ENCODE data around the gene CATSPERZ.
"Not testable (repeated sequence)": the region's sequence is repeated elsewhere in the genome, so short reads cannot be mapped to it uniquely, and the experiment has no call there.

CATSPERZ gene

GRCh38 chr11:64304316-64305072 is 4.3 kb downstream of the CATSPERZ start:
- H3K4me3 ChIP-seq (ENCODE audit: low read depth, low read length): peak overlapping the region; percentile 85
- peak; percentile 98 for TF ChIP-seq MAX (IDR thresholded peaks at IDR 0.05; ENCODE audit: low read depth, low read length)
- peak; percentile 69 for TF ChIP-seq POLR2A (IDR thresholded peaks at IDR 0.05; ENCODE audit: extremely low read depth, insufficient read length)
- peak; percentile 93 for TF ChIP-seq MYC (IDR thresholded peaks at IDR 0.05; ENCODE audit: low read depth, low read length)
- peak; percentile 91 for TF ChIP-seq CTCF (IDR thresholded peaks at IDR 0.05; ENCODE audit: low read depth, low read length)
- DNase-seq (ENCODE audit: low read depth): peak; percentile 98

- peak; percentile 100 for DNase-seq (ENCODE audit: low read depth)
- TF ChIP-seq POLR2A (IDR thresholded peaks at IDR 0.05; ENCODE audit: extremely low read depth, insufficient read length) (peak; percentile 57), CTCF (IDR thresholded peaks at IDR 0.05; ENCODE audit: low read depth, low read length) (no peak), MYC (IDR thresholded peaks at IDR 0.05; ENCODE audit: low read depth, low read length) (no peak), MAX (IDR thresholded peaks at IDR 0.05; ENCODE audit: low read depth, low read length) (peak; percentile 59)
- peak within 1 kb of the TSS; percentile 98 for H3K4me3 ChIP-seq (ENCODE audit: low read depth, low read length)
Measured at GRCh38 chr11:64305075-64305690, 5.0 kb downstream of the CATSPERZ start, which contains the start of gene ESRRA. TSS of gene ESRRA (plus strand) at chr11:64305524. CDS start at chr11:64307180, 1,656 bp downstream.

- peak overlapping the region; percentile 98 for H3K4me3 ChIP-seq (ENCODE audit: low read depth, low read length)
- peak; percentile 40 for TF ChIP-seq CTCF (IDR thresholded peaks at IDR 0.05; ENCODE audit: low read depth, low read length)
- TF ChIP-seq MAX (IDR thresholded peaks at IDR 0.05; ENCODE audit: low read depth, low read length): peak; percentile 87
- peak; percentile 20 for TF ChIP-seq POLR2A (IDR thresholded peaks at IDR 0.05; ENCODE audit: extremely low read depth, insufficient read length)
- TF ChIP-seq MYC (IDR thresholded peaks at IDR 0.05; ENCODE audit: low read depth, low read length): peak; percentile 63; the same call in 1 of the 2 replicates
- peak; percentile 91 for DNase-seq (ENCODE audit: low read depth)
Measured at GRCh38 chr11:64305691-64306562, 5.8 kb downstream of the CATSPERZ start.

GRCh38 chr11:64306563-64306875 is 6.4 kb downstream of the CATSPERZ start:
- no peak for DNase-seq (ENCODE audit: low read depth)
- H3K4me3 ChIP-seq (ENCODE audit: low read depth, low read length): peak overlapping the region; percentile 98
- TF ChIP-seq MAX (IDR thresholded peaks at IDR 0.05; ENCODE audit: low read depth, low read length): no peak
- peak; percentile 1; the same call in 1 of the 2 replicates for TF ChIP-seq MYC (IDR thresholded peaks at IDR 0.05; ENCODE audit: low read depth, low read length)
- TF ChIP-seq CTCF (IDR thresholded peaks at IDR 0.05; ENCODE audit: low read depth, low read length): no peak

GRCh38 chr11:64306876-64307622 is 6.9 kb downstream of the CATSPERZ start:
- TF ChIP-seq POLR2A (IDR thresholded peaks at IDR 0.05; ENCODE audit: extremely low read depth, insufficient read length): no peak
- no peak for TF ChIP-seq CTCF (IDR thresholded peaks at IDR 0.05; ENCODE audit: low read depth, low read length)
- TF ChIP-seq MAX (IDR thresholded peaks at IDR 0.05; ENCODE audit: low read depth, low read length): no peak
- no peak for TF ChIP-seq MYC (IDR thresholded peaks at IDR 0.05; ENCODE audit: low read depth, low read length)
- DNase-seq (ENCODE audit: low read depth): peak; percentile 54
- H3K4me3 ChIP-seq (ENCODE audit: low read depth, low read length): peak overlapping the region; percentile 98

GRCh38 chr11:64307795-64308194 is 7.6 kb downstream of the CATSPERZ start:
- H3K4me3 ChIP-seq (ENCODE audit: low read depth, low read length); DNase-seq (ENCODE audit: low read depth): not testable (repeated sequence)
